ENCODE results near the gene BABAM2. TPM values are rescaled to one million over a fixed set of nuclear protein-coding genes. Genes with fewer than 3 reads are reported as not detected.

The BABAM2 gene
- total RNA-seq, 1 donor from 2014 or later: 43.5 TPM

- Mint-ChIP-seq H3K27ac (no peak overlapping the region), H3K4me3 (no peak overlapping the region), H3K9me3 (no peaks in the 10 kb centered on the region), H3K36me3 (no peaks in the 10 kb centered on the region), H3K27me3 (ENCODE audit: low read depth) (no peaks in the 10 kb centered on the region), H3K4me1 (peaks cover 20% of the 10 kb centered on the region)
- DNase-seq (ENCODE audit: low spot score in 2 of 2, unreplicated experiment in 2 of 2): no peak
- TF ChIP-seq, protein P1, sequence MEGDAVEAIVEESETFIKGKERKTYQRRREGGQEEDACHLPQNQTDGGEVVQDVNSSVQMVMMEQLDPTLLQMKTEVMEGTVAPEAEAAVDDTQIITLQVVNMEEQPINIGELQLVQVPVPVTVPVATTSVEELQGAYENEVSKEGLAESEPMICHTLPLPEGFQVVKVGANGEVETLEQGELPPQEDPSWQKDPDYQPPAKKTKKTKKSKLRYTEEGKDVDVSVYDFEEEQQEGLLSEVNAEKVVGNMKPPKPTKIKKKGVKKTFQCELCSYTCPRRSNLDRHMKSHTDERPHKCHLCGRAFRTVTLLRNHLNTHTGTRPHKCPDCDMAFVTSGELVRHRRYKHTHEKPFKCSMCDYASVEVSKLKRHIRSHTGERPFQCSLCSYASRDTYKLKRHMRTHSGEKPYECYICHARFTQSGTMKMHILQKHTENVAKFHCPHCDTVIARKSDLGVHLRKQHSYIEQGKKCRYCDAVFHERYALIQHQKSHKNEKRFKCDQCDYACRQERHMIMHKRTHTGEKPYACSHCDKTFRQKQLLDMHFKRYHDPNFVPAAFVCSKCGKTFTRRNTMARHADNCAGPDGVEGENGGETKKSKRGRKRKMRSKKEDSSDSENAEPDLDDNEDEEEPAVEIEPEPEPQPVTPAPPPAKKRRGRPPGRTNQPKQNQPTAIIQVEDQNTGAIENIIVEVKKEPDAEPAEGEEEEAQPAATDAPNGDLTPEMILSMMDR (IDR thresholded peaks at IDR 0.05; ENCODE audit: unreplicated experiment): no peak
These were observed 456.7 kb downstream of the BABAM2 start for GRCh38 chr2:28347193-28347592.

DNA sequence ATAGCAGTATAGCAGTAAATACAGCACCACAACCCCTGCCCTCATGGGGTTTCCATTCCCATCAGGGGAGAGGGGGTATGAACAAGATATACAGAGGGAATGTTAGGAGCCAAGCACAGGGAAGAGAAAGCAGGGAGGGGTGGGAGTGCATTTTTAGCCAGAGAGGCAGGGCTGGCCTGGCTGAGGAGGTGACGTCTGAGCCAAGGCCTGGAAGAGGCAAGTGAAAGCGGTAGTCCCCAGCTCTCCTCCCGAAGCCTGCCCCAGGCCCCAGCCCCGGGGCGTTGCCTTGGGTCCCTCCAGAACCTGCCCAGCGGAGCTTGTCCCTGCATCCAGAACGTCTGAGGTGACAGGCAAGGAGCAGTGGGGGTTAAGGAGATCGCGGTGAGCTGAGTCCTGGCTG lies 457.1 kb downstream of the BABAM2 start:
- no peak overlapping the region for H3K27ac Mint-ChIP-seq
- H3K4me3 Mint-ChIP-seq: no peak overlapping the region
- peaks cover 20% of the 10 kb centered on the region for H3K4me1 Mint-ChIP-seq
- H3K9me3 Mint-ChIP-seq: no peaks in the 10 kb centered on the region
- no peaks in the 10 kb centered on the region for H3K36me3 Mint-ChIP-seq
- DNase-seq (ENCODE audit: low spot score in 2 of 2, unreplicated experiment in 2 of 2): no peak
- no peaks in the 10 kb centered on the region for H3K27me3 Mint-ChIP-seq (ENCODE audit: low read depth)
- TF ChIP-seq, protein P1 (IDR thresholded peaks at IDR 0.05; ENCODE audit: unreplicated experiment): no peak

GRCh38 chr2:28348149-28348567 lies 457.6 kb downstream of the BABAM2 start:
- Mint-ChIP-seq H3K27ac (no peak overlapping the region), H3K27me3 (ENCODE audit: low read depth) (no peaks in the 10 kb centered on the region), H3K4me3 (no peak overlapping the region), H3K4me1 (peaks cover 16% of the 10 kb centered on the region), H3K9me3 (no peaks in the 10 kb centered on the region), H3K36me3 (no peaks in the 10 kb centered on the region)
- TF ChIP-seq, protein P1 (IDR thresholded peaks at IDR 0.05; ENCODE audit: unreplicated experiment): no peak
- no peak for DNase-seq (ENCODE audit: low spot score in 2 of 2, unreplicated experiment in 2 of 2)

DNA sequence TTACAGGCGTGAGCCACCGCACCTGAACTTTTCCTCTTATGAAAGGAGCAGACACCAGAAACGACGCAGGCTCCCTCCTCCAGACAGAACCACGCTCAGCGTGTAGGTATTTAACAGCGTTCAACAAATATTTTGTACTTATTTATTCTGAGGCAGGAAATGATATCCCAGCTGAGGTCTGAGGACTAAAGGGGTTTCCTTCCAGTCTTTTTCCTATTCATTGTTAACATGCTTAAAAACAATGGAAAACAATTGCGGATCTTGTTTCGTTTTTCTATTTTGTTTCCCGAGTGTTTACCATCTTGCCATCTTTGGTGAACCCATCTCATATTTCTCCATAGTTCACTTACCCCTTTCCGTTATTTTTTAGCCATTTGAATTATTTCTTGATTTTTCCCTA lies 458.4 kb downstream of the BABAM2 start:
- Mint-ChIP-seq H3K27me3 (ENCODE audit: low read depth) (no peaks in the 10 kb centered on the region), H3K4me3 (no peak overlapping the region), H3K27ac (no peak overlapping the region), H3K9me3 (no peaks in the 10 kb centered on the region), H3K36me3 (no peaks in the 10 kb centered on the region), H3K4me1 (peaks cover 13% of the 10 kb centered on the region)
- no peak for DNase-seq (ENCODE audit: low spot score in 2 of 2, unreplicated experiment in 2 of 2)
- TF ChIP-seq, protein P1 (IDR thresholded peaks at IDR 0.05; ENCODE audit: unreplicated experiment): no peak

DNA sequence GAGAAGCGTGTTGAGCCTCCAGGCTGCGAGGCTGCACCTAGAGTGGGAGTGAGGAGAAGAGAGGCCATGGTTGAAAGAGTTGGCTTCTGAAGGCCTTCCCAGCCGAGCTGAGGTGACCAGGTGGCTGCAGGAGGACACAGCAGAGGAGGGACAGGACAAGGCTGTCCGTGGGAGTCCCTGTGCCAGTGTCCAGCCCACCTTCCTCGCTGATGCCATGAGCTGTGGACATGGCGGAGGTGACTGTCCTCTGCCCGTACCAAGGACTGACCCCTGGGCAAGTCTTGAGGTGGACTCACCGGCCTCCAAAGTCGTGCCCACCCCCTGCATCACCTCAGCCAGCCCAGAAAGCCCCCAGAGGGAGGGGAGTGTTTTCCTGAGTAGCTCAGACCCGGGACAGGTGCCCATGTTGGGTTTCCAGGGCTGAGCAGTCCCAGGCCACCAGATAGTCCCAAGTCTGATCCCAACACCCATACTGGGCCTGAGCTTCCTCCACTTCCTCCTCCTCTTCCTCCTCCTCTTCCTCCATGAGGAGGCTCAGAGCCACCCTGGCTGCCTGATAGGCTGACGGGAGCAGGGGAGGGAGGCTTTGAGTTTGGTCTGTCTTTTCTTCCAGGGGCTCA lies 459.1 kb downstream of the BABAM2 start:
- H3K36me3 Mint-ChIP-seq: no peaks in the 10 kb centered on the region
- TF ChIP-seq, protein P1 (IDR thresholded peaks at IDR 0.05; ENCODE audit: unreplicated experiment): no peak
- H3K9me3 Mint-ChIP-seq: no peaks in the 10 kb centered on the region
- H3K27me3 Mint-ChIP-seq (ENCODE audit: low read depth): no peaks in the 10 kb centered on the region
- H3K4me3 Mint-ChIP-seq: no peak overlapping the region
- no peak overlapping the region for H3K27ac Mint-ChIP-seq
- peaks cover 13% of the 10 kb centered on the region for H3K4me1 Mint-ChIP-seq
- DNase-seq (ENCODE audit: low spot score in 2 of 2, unreplicated experiment in 2 of 2): no peak

GRCh38 chr2:28350196-28350595 lies 459.7 kb downstream of the BABAM2 start:
- Mint-ChIP-seq H3K27me3 (ENCODE audit: low read depth) (no peaks in the 10 kb centered on the region), H3K27ac (no peak overlapping the region), H3K4me3 (no peak overlapping the region), H3K36me3 (no peaks in the 10 kb centered on the region), H3K9me3 (no peaks in the 10 kb centered on the region), H3K4me1 (peaks cover 13% of the 10 kb centered on the region)
- no peak for DNase-seq (ENCODE audit: low spot score in 2 of 2, unreplicated experiment in 2 of 2)
- TF ChIP-seq, protein P1 (IDR thresholded peaks at IDR 0.05; ENCODE audit: unreplicated experiment): no peak

All from mesothelial cell of epicardium (in vitro differentiated cells).